HG02759 (cell line): Measurements from ENCODE around the gene LTB.
"Not testable (repeated sequence)": the region's sequence is repeated elsewhere in the genome, so short reads cannot be mapped to it uniquely, and the experiment has no call there.

Experiments used
- ATAC-seq: cut with Tn5 transposase; IDR thresholded peaks from one replicate; pipeline ENCODE4 v1.9.1; 2021; ENCODE audit warnings: mild to moderate bottlenecking, moderate library complexity; ENCODE audit not compliant: unreplicated experiment

Gene LTB

GRCh38 chr6:31556307-31556706, 25.9 kb downstream of the LTB start:
- no peak for ATAC-seq

DNA sequence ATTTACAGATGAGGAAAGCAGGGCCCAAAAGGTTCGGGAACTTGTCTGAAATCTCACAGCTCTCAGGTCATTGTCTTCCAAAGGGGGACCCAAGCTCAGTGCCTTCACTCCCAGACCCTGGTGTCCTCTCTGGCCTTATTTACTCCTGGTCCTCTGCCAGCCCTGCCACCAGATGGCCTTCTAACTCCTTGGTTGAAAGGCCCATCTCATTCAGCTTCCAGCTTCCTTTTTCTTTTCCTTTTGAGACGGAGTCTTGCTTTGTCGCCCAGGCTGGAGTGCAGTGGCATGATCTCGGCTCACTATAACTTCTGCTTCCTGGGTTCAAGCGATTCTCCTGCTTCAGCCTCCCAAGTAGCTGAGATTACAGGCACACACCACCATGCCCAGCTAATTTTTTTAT, 30.9 kb downstream of the LTB start:
- ATAC-seq, result not testable (repeated sequence)

- no peak for ATAC-seq
These were observed 33.7 kb downstream of the LTB start for GRCh38 chr6:31548544-31548873.

GRCh38 chr6:31547727-31548543, 34.3 kb downstream of the LTB start:
- no peak for ATAC-seq

GRCh38 chr6:31546958-31547726, 35.1 kb downstream of the LTB start, which contains the start of gene NFKBIL1:
NFKBIL1 (plus strand) TSS chr6:31547608; CDS start chr6:31547695, 87 bp downstream.
- ATAC-seq, result peak; percentile 66

- ATAC-seq, result peak; percentile 48
These were observed 35.8 kb downstream of the LTB start, which contains the start of gene ATP6V1G2 for GRCh38 chr6:31546339-31546957. ATP6V1G2 (minus strand) TSS chr6:31546608; CDS start chr6:31546559, 49 bp downstream.

- no peak for ATAC-seq
These were observed 36.9 kb downstream of the LTB start for GRCh38 chr6:31545291-31545690.

- no peak for ATAC-seq
These were observed 37.5 kb downstream of the LTB start for GRCh38 chr6:31544676-31545075.

DNA sequence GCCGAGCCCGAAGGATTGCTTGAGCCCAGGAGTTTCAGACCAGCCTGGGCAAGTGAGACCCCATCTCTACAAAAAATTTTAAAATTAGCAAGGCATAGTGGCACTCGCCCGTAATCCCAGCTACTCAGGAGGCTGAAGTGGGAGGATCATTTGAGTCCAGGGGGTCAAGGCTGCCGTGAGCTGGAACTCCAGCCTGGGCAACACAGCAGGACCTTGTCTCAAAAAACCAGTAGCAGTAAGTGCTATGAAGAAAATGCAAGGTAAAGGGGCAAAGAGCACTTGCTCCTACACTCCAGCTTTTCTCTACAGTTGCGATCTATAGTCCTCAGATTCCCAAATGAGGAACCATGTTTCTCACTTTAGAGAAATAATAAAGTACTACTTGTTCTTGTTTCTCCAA, 38.6 kb downstream of the LTB start:
- no peak for ATAC-seq

DNA sequence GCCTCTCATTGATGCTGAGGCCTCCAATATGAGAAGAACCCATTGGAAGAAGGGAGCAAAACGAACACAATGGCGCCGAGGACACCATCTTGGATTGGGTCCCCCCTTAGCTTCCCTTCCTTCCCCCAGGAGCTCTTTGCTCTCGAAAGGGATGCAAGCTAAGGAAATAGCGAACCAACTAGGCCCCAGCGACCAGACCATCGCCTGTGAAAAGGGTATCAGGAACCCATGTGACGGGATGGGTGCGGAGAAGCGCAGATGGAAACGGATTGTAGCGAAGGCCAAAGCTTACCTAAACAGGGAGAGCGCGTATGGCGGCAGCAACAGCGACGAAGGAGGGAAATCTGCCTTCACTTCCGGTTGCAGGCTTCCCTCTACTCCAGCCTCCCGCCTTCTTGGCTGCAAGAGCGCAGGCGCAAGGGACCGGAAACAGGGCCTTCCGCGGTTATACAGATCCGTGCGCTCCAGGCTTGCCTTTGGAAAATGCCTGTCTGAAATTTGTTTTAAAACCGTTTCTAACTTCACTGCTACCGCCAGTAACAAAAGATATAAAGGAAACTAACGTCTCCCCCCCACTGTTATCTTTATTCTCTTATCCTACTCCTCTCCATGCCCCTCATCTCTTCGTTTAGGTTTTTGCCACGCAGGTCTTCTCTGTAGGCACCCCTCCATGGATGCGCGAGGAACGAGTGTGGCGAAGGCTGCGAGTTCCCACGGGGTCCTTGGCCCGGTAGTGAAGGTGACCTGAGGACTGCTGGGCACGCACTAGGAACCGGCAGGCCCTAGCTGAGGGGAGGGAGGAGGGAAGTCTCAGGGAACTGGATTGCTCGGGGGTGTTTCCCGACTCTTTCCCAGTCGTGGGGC, 40.3 kb downstream of the LTB start, which contains the start of gene DDX39B:
TSS of gene DDX39B (minus strand) at position 346 of the 864 bp plus-strand sequence. CDS start 1,471 bp downstream, outside the sequence.
- ATAC-seq, result peak; percentile 70

DNA sequence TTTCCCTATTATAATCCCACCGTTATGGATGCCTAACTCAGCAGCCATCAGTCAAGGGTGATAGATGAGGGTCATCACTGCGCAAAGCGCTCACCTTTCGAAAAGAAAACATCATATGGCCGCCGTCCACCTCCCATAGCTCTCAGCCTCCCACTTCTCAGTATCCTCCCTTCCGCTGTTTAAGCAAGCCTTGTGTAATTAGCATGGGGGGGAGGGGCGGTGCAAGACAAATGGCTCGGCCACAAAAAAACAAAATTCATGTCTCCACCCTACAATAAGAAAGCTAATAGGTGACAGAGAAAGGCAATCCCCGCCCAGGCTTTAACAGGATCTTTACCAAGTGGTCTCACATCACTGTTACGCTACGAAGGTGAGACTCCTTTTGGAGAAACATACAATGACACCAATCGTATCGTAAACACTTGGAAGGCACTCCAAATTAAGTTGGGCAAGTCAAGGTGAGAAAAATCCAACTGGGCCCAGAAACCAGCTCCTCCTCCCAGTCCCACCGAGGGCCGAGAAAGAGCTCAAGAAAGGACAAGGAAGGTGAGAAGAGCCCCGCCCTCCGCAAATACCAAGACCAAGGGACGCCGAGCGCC, 41.1 kb downstream of the LTB start:
- ATAC-seq, result no peak

DNA sequence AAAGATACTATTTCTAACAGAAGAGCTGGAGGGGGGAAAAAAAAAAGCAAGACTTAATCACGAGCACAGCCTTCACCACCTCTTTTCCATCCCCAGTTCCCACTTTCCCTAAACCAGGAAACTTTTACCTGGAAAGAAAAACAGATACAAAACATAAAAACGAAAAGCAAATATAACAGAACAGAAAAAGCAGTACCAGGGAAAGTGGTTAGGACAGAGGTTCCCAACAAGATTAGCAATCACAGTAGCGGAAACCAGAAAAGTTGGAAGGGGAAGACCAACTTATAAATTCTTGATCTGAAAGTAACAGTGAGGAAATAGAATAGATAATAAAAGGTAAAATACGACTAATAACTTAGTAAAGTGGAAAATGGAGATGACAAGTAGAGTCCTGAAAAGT, 41.6 kb downstream of the LTB start:
- no peak for ATAC-seq

DNA sequence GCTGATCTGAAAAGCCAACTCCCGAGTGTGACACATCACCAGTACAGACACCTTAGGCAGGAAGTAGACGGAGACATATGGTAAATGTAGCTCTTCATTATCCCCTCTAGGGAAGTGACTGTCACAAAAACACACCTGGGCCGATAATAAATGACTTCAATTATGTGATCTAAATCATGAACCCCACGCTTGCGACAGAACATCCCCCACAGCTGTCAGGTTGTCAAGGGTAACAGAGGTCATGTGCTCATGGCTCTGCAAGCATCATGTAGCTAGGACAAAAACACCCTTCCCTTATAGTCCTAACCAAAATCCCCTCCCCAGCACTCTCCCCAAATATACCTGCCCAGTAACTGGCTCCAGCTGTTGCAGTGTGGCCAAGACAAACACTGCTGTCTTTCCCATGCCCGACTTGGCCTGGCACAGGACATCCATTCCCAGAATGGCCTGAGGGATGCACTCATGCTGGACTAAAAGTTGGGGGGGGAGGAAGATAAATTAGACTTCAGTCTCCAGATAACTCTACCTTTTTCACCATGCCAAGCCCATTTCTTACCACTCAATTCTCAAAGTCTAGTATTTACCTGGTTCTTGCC, 43.3 kb downstream of the LTB start:
- ATAC-seq, result no peak

GRCh38 chr6:31535538-31536324, 46.5 kb downstream of the LTB start:
- ATAC-seq, result no peak

- no peak for ATAC-seq
These were observed 47.6 kb downstream of the LTB start for GRCh38 chr6:31534521-31535040.

DNA sequence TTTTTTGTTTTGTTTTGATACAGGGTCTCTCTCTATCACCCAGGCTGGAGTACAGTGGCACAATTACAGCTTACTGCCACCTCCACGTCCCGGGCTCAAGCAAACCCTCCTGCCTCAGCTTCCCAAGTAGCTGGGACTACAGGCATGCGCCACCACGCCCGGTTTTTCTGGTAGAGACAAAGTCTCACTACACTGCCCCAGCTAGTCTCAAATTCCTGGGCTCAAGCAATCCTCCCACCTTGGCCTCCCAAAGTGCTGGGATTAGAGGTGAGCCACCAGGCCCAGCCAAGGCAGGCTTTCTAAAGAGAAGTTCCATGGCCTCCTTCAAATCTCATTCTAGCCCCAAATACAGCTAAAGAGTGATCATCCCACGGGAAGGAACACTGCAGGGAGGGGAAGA, 48.2 kb downstream of the LTB start:
- no peak for ATAC-seq

DNA sequence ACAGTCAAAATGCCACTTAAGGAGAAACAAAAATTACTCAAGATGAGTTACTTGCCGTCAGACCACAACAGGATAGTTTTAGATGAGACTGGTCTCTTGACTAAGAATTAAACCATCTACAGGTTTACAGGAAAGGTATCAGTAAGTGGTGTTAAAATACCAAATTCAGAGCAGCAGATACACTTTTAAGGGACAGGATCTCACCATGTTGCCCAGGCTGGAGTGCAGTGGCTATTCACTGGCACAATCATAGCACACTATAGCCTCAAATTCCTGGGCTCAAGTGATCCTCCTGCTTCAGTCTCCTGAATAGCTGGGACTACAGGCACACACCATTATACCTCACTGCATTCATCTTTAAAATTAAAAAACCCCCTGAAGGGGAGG, 48.8 kb downstream of the LTB start:
- ATAC-seq, result no peak

DNA sequence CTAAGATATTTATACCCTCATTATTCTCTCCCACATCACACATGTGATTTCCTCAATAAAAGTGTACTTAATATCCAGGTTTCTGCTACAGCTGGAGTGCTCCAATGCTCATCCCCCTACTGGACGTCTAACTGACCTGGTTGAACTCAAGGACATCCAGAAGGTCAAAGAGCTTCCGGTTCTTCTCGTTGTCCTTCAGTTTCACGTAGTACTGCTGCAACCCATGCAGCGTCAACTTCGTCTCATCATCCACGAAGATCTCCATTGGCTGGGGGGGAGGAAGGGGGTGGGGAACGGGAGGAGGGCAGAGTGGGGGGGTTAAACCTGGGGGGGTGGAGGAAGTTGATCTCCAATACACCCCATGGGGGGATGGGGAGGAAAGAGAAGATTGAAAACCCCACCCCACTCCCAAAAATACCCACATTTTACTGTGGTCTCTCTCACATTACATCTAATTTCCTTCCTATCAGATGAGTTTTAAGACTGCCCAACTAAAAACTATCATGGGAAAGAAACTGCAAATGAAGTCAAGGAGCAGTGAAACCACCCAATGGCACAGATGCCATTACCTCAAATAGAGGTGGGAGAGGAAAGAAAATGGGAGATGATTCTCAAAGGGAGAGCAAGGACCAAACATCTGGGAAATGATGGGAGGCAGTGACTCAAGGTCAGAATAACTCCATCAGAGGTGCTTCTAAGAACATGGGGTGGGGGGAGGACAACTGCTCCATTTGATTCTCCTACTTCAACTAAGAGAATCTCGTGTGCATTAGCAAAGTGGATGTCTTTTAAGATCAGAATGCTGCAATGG, 49.4 kb downstream of the LTB start:
- no peak for ATAC-seq
